Heart right ventricle (tissue), 16 donors: Measurements from ENCODE around the gene ACSS1. TPM values are rescaled to one million over a fixed set of nuclear protein-coding genes. Genes with fewer than 3 reads are reported as not detected.
"Not testable (repeated sequence)": the region's sequence is repeated elsewhere in the genome, so short reads cannot be mapped to it uniquely, and the experiment has no call there.

Experiments
- ATAC-seq, 8 donors: fragments of 200-7000 bp; cut with Tn5 transposase; one replicate each; pipeline ENCODE4 v1.9.1; 2020; ENCODE audit warnings: mild to moderate bottlenecking in 8 of 8, moderate library complexity in 8 of 8, moderate number of reproducible peaks in 1 of 8
- DNase-seq, 2 donors: peaks; one replicate each; pipeline ENCODE4 v3.0.0-alpha.2; 2020
- H3K27ac ChIP-seq, 10 donors: fragments of 200-600 bp; sonication (generic) in 2 of 10; one replicate each; pipeline versions ENCODE4 v1.5.0 to v1.8.0; 2020 to 2022; ENCODE audit warnings: mild to moderate bottlenecking in 3 of 10
- H3K27me3 ChIP-seq, 7 donors: fragments of 200-600 bp; one replicate each; pipeline ENCODE4 v1.8.0; 2021 to 2022; ENCODE audit warnings: mild to moderate bottlenecking in 2 of 7
- H3K36me3 ChIP-seq, 9 donors: fragments of 200-600 bp; sonication (generic) in 1 of 9; one replicate each; pipeline versions ENCODE4 v1.5.0 to v1.8.0; 2020 to 2022; ENCODE audit warnings: mild to moderate bottlenecking in 2 of 9
- H3K4me1 ChIP-seq, 9 donors: fragments of 200-600 bp; sonication (generic) in 1 of 9; one replicate each; pipeline versions ENCODE4 v1.5.0 to v1.8.0; 2020 to 2022; ENCODE audit warnings: mild to moderate bottlenecking in 4 of 9
- H3K4me3 ChIP-seq, 10 donors: fragments of 200-600 bp; sonication (generic) in 2 of 10; one replicate each; pipeline versions ENCODE4 v1.5.0 to v1.8.0; 2020 to 2022; ENCODE audit warnings: mild to moderate bottlenecking in 7 of 10, moderate library complexity in 2 of 10
- H3K9me3 ChIP-seq, 11 donors: fragments of 200-600 bp in 10 of 11; sonication (generic) in 2 of 11; one replicate each; pipeline versions ENCODE4 v1.5.0 to v1.8.0; 2013 to 2022; ENCODE audit warnings: mild to moderate bottlenecking in 2 of 11, control low read depth in 1 of 11, moderate library complexity in 1 of 11
- WGBS, 2 donors: extraction: QIAGEN DNeasy Blood & Tissue Kit; methylation state at CpG; one replicate each; pipeline ENCODE4 v1.1.7; 2013; ENCODE audit warnings: inconsistent platforms in 1 of 2; 5-methylcytosine and 5-hydroxymethylcytosine counted together
- intact Hi-C, 10 donors: fragments of 100-400 bp; cut with DNase I; formaldehyde crosslinking; loops; one replicate each; pipeline versions ENCODE4 v1.11.1 to v1.14.2; 2022
- polyA plus RNA-seq, 2 donors: library from polyadenylated mRNA; stranded (reverse); fragments of 200-250 nt; gene quantifications; one replicate each; pipeline ENCODE4 v1.2.3, GENCODE V29; 2013
- total RNA-seq, 10 donors: library from RNA; stranded (reverse); fragmentation: NEBNext Ultra II Directional in 3 of 10; extraction: Animal tissue kit (Norgen Biotek cat#: 25700) in 3 of 10; gene quantifications; one replicate each; pipeline versions ENCODE4 v1.2.1 to v1.2.4, GENCODE V29; 2021 to 2023
- TF ChIP-seq, protein P1 (sequence below), 9 donors: fragments of 200-600 bp; sonication (generic) in 2 of 9; IDR thresholded peaks; one replicate each; pipeline versions ENCODE4 v1.5.0 to v1.8.0; 2021 to 2022; ENCODE audit warnings: antibody characterized with exemption in 9 of 9, mild to moderate bottlenecking in 5 of 9, moderate library complexity in 1 of 9
- donor health status: Arrhythmogenic right ventricular cardiomyopathy.
- donor health status: ischemic (EF 13 %, LVEDD 7.1; RV severe dilation, severe dysfunction).
- donor health status: healthy with polysubstance abuse.
- donor health status: DM: no; HTN: yes; CAD: no.
- donor health status: DM: no; HTN: no; CAD: no.
- donor health status: ischemic (EF 25% LVEDD 6.9; RV normal size, moderate dysfunction).
- donor health status: ischemic (EF 25% LVEDD 5.7; RV mildly dilated, moderate dysfunction).
- donor health status: healthy.
- donor health status: DM: yes; HTN: yes; CAD: no.
- donor health status: Ischemic cardiomyopathy.
- donor health status: ischemic (EF 35%, LVEDD 5.7; RV mildly dilated, moderate dysfunction).
- donor health status: nonischemic (EF 11% LVEDD 7.7; RV severe dilation, severe dysfunction).
- donor health status: DM: yes; HTN: yes; CAD: no.
- donor health status: PGD.
- donor health status: ischemic (EF 29% LVEDD 5.4; RV normal size, mild dysfunction).
- donor health status: nonischemic (EF 23%, LVEDD 6.1; RV moderate dilation, normal function).

The ACSS1 gene
- total and polyA plus RNA-seq, 12 donors: 29.7 to 114 (median 84.9) TPM

DNA sequence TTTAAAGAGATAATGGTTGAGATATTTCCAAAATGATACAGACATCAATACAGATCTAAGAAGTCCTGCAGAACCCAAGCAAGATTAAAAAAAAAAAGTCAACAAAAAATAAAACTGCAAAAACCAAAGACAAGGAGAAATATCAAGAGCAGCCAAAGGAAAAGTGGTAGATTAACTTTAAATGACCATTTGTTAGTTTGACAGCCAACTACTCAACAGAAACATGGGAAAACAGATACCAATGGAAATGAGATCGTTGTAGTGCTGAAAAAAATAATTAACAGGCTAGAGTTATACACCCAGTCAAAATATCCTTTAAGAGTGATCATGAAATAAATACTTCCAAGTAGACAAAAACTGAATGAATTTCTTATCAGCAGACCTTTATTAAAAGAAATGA, 54.9 kb downstream of the ACSS1 start:
- ATAC-seq (no peak), DNase-seq (no peak)
- H3K9me3 ChIP-seq: peaks cover 0 to 4% (median 0%) of the 10 kb centered on the region in 11 donors
- 92 to 95% methylated on average over 1 of the region's 1 CpG for WGBS, 2 donors
- H3K4me3 ChIP-seq: no peak overlapping the region
- peaks cover 7 to 55% (median 28%) of the 10 kb centered on the region in 9 donors for H3K4me1 ChIP-seq
- TF ChIP-seq, protein P1, sequence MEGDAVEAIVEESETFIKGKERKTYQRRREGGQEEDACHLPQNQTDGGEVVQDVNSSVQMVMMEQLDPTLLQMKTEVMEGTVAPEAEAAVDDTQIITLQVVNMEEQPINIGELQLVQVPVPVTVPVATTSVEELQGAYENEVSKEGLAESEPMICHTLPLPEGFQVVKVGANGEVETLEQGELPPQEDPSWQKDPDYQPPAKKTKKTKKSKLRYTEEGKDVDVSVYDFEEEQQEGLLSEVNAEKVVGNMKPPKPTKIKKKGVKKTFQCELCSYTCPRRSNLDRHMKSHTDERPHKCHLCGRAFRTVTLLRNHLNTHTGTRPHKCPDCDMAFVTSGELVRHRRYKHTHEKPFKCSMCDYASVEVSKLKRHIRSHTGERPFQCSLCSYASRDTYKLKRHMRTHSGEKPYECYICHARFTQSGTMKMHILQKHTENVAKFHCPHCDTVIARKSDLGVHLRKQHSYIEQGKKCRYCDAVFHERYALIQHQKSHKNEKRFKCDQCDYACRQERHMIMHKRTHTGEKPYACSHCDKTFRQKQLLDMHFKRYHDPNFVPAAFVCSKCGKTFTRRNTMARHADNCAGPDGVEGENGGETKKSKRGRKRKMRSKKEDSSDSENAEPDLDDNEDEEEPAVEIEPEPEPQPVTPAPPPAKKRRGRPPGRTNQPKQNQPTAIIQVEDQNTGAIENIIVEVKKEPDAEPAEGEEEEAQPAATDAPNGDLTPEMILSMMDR (IDR thresholded peaks at IDR 0.05): no peak
- H3K27ac ChIP-seq: no peak overlapping the region
- H3K36me3 ChIP-seq: peaks cover 0 to 50% (median 17%) of the 10 kb centered on the region in 9 donors
- intact Hi-C loops: loop anchor here in 1 of 10 donors (2.0 kb wide), 1 partner anchor 18 kb away; no protein-coding TSS in a partner anchor
- H3K27me3 ChIP-seq: no peaks in the 10 kb centered on the region

DNA sequence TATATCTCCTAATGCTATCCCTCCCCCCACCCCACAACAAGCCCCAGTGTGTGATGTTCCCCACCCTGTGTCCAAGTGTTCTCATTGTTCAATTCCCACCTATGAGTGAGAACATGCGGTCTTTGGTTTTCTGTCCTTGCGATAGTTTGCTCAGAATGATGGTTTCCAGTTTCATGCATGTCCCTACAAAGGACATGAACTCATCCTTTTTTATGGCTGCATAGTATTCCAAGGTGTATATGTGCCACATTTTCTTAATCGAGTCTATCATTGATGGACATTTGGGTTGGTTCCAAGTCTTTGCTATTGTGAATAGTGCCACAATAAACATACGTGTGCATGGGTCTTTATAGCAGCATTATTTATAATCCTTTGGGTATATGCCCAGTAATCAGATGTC, 56.6 kb downstream of the ACSS1 start:
- ATAC-seq, H3K27ac ChIP-seq, H3K27me3 ChIP-seq, H3K4me3 ChIP-seq, H3K9me3 ChIP-seq, DNase-seq, intact Hi-C loops: not testable (repeated sequence)
- Histone ChIP-seq H3K36me3 (peaks cover 0 to 34% (median 6%) of the 10 kb centered on the region in 9 donors), H3K4me1 (peaks cover 7 to 63% (median 28%) of the 10 kb centered on the region in 9 donors)
- 88% methylated on average over 4 of the region's 4 CpGs for WGBS, 2 donors

DNA sequence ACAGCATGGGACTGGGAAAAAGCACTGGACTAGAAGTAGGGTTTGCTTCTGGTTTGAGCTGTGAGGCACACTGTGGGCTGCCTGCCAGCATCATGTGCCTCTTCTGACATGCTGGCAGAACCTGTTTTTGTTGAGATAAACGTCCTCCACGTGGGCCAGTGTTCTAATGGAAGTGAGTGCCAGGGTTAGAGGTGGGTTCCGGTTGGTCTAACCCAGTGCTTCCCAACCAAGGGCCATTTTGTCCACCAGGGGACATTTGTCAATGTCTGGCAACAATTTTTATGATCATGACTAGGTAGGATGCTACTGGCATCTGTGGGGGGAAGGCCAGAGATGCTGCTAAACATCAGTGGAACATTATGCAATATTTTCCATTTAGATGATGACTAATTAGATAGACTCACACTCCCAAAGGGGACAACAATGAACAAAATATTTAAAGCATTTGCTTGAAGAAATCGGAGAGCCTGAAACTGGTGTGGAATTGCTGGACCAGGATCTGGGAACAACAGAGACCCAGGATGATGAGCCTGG, 57.6 kb downstream of the ACSS1 start:
- DNase-seq (peak; percentile 54 to 63), ATAC-seq (peak; percentile 31 to 74 (median 59))
- peaks cover 7 to 64% (median 37%) of the 10 kb centered on the region in 9 donors for H3K4me1 ChIP-seq
- intact Hi-C loops: no loop called here
- TF ChIP-seq, protein P1 (IDR thresholded peaks at IDR 0.05): no peak
- no peak overlapping the region for H3K4me3 ChIP-seq
- peaks cover 0 to 4% (median 0%) of the 10 kb centered on the region in 11 donors for H3K9me3 ChIP-seq
- WGBS, 2 donors: 29 to 37% methylated on average over 4 of the region's 4 CpGs
- peaks cover 0 to 31% (median 4%) of the 10 kb centered on the region in 9 donors for H3K36me3 ChIP-seq
- no peaks in the 10 kb centered on the region for H3K27me3 ChIP-seq
- peak overlapping the region in 7 of 10 donors; percentile 26 to 87 (median 81) for H3K27ac ChIP-seq

DNA sequence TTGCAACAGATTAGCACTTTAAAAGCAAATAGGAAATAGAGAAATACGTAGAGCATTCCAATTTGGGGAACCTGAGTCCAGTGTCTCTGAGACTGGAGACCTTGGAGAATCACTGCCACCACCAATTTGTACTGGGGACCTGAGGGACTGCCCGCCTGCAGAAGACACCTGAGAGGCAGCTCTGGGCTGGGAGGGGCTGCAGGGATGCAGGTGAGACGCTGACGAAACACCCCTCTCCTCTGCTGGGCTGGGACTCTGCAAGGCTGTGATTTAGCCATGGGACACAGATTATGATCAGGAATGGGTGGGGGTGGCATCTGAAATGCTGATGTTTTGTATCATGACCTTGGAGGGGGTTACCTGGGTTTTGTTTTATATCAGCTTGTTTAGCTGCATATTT, 58.4 kb downstream of the ACSS1 start:
- Histone ChIP-seq H3K9me3 (peaks cover 0 to 4% (median 0%) of the 10 kb centered on the region in 11 donors), H3K27me3 (no peaks in the 10 kb centered on the region), H3K36me3 (peaks cover 0 to 24% (median 1%) of the 10 kb centered on the region in 9 donors), H3K4me3 (no peak overlapping the region), H3K27ac (peak overlapping the region; percentile 53 to 87 (median 79)), H3K4me1 (peaks cover 9 to 64% (median 45%) of the 10 kb centered on the region in 9 donors)
- ATAC-seq: no peak
- WGBS, 2 donors: 89 to 90% methylated on average over 4 of the region's 4 CpGs
- intact Hi-C loops: loop anchor here in 9 of 10 donors (5.0 to 10.0 kb wide), 10 partner anchors 175 to 398 kb away; partner anchors contain the start of genes PYGB (in 2 of the 9), ABHD12 (in 1 of the 9) and ENTPD6 (in 1 of the 9)
- TF ChIP-seq, protein P1 (IDR thresholded peaks at IDR 0.05): no peak
- DNase-seq: no peak
